Esophagus squamous epithelium (tissue), 4 donors: Measurements from ENCODE around the gene DCDC2C.

Source experiments
- CTCF ChIP-seq, 6 experiments: fragments of 450-650 bp in 4 of 6; fragments of 200-600 bp in 2 of 6; sonication (generic) in 2 of 6; IDR thresholded peaks; one replicate each; pipeline ENCODE4 v1.5.1; 2016 to 2019; ENCODE audit warnings: antibody characterized with exemption in 6 of 6, mild to moderate bottlenecking in 4 of 6, moderate library complexity in 4 of 6
- POLR2A ChIP-seq, 4 donors: fragments of 450-650 bp; IDR thresholded peaks; one replicate each; pipeline ENCODE4 v1.6.1; 2017; ENCODE audit warnings: antibody characterized with exemption in 4 of 4, mild to moderate bottlenecking in 4 of 4, moderate library complexity in 3 of 4

- no peak for TF ChIP-seq CTCF (IDR thresholded peaks at IDR 0.05)
- no peak for TF ChIP-seq POLR2A (IDR thresholded peaks at IDR 0.05)
Measured at GRCh38 chr2:3742743-3743508, 39.6 kb downstream of the DCDC2C start.
